Naive thymus-derived CD4-positive, alpha-beta T cell (primary cell): ENCODE results near the gene CREB3L1. TPM values are rescaled to one million over a fixed set of nuclear protein-coding genes. Genes with fewer than 3 reads are reported as not detected.

Experiments
- ATAC-seq: fragments of 150-1000 bp; cut with Tn5 transposase; 2 replicates; pipeline ENCODE4 v1.10.0; 2021; ENCODE audit warnings: mild to moderate bottlenecking, moderate library complexity
- CTCF ChIA-PET: fragments of 350-600 bp; sonication (Branson Sonifier 250); formaldehyde crosslinking; loops from one replicate; lab custom pipeline; 2021; ENCODE audit warnings: antibody characterized with exemption; lab: Charles Lee
- POLR2A ChIA-PET: fragments of 350-600 bp; sonication (Branson Sonifier 250); formaldehyde crosslinking; loops from one replicate; lab custom pipeline; 2021; ENCODE audit warnings: antibody characterized with exemption, inconsistent platforms; lab: Charles Lee
- DNase-seq, 9 donors: peaks; one replicate each; pipeline versions ENCODE4 v3.0.0 to v3.0.0-alpha.2; 2020 to 2022; ENCODE audit warnings: mixed read lengths in 1 of 9
- H3K27ac ChIP-seq: one replicate; pipeline ENCODE4 v1.7.0; 2013; ENCODE audit warnings: mild to moderate bottlenecking, low read depth, low read length, moderate library complexity
- H3K27me3 ChIP-seq, 2 donors: one replicate each; pipeline ENCODE4 v1.7.0; 2013; ENCODE audit warnings: low read length in 2 of 2, mild to moderate bottlenecking in 2 of 2, moderate library complexity in 2 of 2; ENCODE audit not compliant: control insufficient read depth in 2 of 2, insufficient read depth in 2 of 2
- H3K36me3 ChIP-seq, 3 experiments: 1 replicate in 2 of 3; 2 replicates in 1 of 3; pipeline ENCODE4 v1.7.0; 2013; ENCODE audit warnings: low read length in 3 of 3, mild to moderate bottlenecking in 3 of 3, moderate library complexity in 1 of 3; ENCODE audit not compliant: insufficient read depth in 3 of 3, control insufficient read depth in 2 of 3
- H3K4me1 ChIP-seq, 2 donors: one replicate each; pipeline ENCODE4 v1.7.0; 2013; ENCODE audit warnings: low read length in 2 of 2, mild to moderate bottlenecking in 2 of 2, moderate library complexity in 1 of 2; ENCODE audit not compliant: control insufficient read depth in 2 of 2, insufficient read depth in 2 of 2
- H3K4me3 ChIP-seq: 2 replicates; pipeline ENCODE4 v1.7.0; 2013; ENCODE audit warnings: mild to moderate bottlenecking, low read length
- H3K9me3 ChIP-seq, 3 experiments: 1 replicate in 2 of 3; 2 replicates in 1 of 3; pipeline ENCODE4 v1.7.0; 2013; ENCODE audit warnings: low read length in 3 of 3; ENCODE audit not compliant: control insufficient read depth in 2 of 3
- H3K27ac Mint-ChIP-seq, 9 donors: one replicate each; pipeline ENCODE4 v1.8.0; 2020 to 2022; ENCODE audit warnings: mixed read lengths in 9 of 9, mild to moderate bottlenecking in 8 of 9, moderate library complexity in 5 of 9, inconsistent platforms in 2 of 9
- H3K27me3 Mint-ChIP-seq, 5 donors: one replicate each; pipeline ENCODE4 v1.8.0; 2021 to 2022; ENCODE audit warnings: mixed read lengths in 5 of 5, mild to moderate bottlenecking in 1 of 5
- H3K36me3 Mint-ChIP-seq, 5 donors: one replicate each; pipeline ENCODE4 v1.8.0; 2020 to 2022; ENCODE audit warnings: mixed read lengths in 5 of 5, mild to moderate bottlenecking in 3 of 5, inconsistent platforms in 1 of 5
- H3K4me1 Mint-ChIP-seq, 7 donors: one replicate each; pipeline ENCODE4 v1.8.0; 2020 to 2022; ENCODE audit warnings: mixed read lengths in 7 of 7, mild to moderate bottlenecking in 3 of 7, inconsistent platforms in 1 of 7
- H3K4me3 Mint-ChIP-seq, 10 donors: one replicate each; pipeline ENCODE4 v1.8.0; 2020 to 2022; ENCODE audit warnings: mild to moderate bottlenecking in 10 of 10, mixed read lengths in 10 of 10, moderate library complexity in 6 of 10, inconsistent platforms in 2 of 10
- H3K9me3 Mint-ChIP-seq, 11 donors: one replicate each; pipeline ENCODE4 v1.8.0; 2020 to 2022; ENCODE audit warnings: mixed read lengths in 11 of 11, mild to moderate bottlenecking in 4 of 11, inconsistent platforms in 1 of 11, moderate library complexity in 1 of 11
- intact Hi-C, 2 donors: fragments of 100-400 bp; cut with micrococcal nuclease; formaldehyde crosslinking; loops; one replicate each; pipeline ENCODE4 v1.15.1; 2023
- polyA plus RNA-seq, 2 donors: library from polyadenylated mRNA; unstranded; fragments of 300-500 nt; fragmentation: Illumina TruSeq; gene quantifications; one replicate each; pipeline ENCODE4 v1.2.3, GENCODE V29; 2021
- total RNA-seq, 6 experiments: library from RNA in 5 of 6; stranded (reverse) in 5 of 6; gene quantifications; 1 replicate in 5 of 6; 2 replicates in 1 of 6; pipeline ENCODE4 v1.2.3 and lab custom pipeline; 2021 to 2026

CREB3L1 gene
- total and polyA plus RNA-seq, 7 experiments from 2014 or later = not detected

DNA sequence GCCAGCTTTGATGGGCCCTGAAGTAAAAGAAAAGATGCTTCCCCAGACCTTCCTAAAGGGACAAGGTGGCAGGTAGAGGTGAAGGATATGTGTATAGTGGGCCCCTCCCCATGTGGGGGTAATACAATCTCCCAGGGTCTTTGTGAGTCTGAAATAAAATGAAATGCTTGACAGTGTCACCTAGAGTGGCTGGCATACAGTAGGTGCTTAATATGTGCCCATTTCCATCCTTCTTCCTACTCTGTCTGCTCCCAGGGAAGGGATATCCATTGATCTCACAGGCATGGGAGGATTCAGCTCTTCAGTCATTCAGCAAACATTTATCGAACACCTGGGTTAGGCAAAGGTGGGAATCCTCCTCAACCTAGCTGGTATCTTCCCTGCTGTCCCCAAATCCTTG lies 6.1 kb upstream of the CREB3L1 start:
- Histone ChIP-seq H3K9me3 (no peaks in the 10 kb centered on the region), H3K27ac (no peak overlapping the region), H3K27me3 (no peaks in the 10 kb centered on the region), H3K4me1 (no peaks in the 10 kb centered on the region), H3K36me3 (no peaks in the 10 kb centered on the region), H3K4me3 (no peak overlapping the region)
- H3K4me1 Mint-ChIP-seq = peaks cover 4 to 7% (median 5%) of the 10 kb centered on the region in 7 donors
- no peak overlapping the region for H3K4me3 Mint-ChIP-seq
- no peaks in the 10 kb centered on the region for H3K36me3 Mint-ChIP-seq
- POLR2A ChIA-PET = interaction anchor here (0.6 to 0.7 kb wide), 2 partner anchors 97 to 355 kb away, joined by 3 read pairs; no protein-coding TSS in a partner anchor
- CTCF ChIA-PET = interaction anchor here (0.6 kb wide), 1 partner anchor 29 kb away, joined by 3 read pairs; no protein-coding TSS in a partner anchor
- no peak overlapping the region for H3K27ac Mint-ChIP-seq
- H3K9me3 Mint-ChIP-seq = no peaks in the 10 kb centered on the region
- intact Hi-C loops = no loop called here
- ATAC-seq (no peak), DNase-seq (no peak)
- peaks cover 3 to 21% (median 7%) of the 10 kb centered on the region in 5 donors for H3K27me3 Mint-ChIP-seq

DNA sequence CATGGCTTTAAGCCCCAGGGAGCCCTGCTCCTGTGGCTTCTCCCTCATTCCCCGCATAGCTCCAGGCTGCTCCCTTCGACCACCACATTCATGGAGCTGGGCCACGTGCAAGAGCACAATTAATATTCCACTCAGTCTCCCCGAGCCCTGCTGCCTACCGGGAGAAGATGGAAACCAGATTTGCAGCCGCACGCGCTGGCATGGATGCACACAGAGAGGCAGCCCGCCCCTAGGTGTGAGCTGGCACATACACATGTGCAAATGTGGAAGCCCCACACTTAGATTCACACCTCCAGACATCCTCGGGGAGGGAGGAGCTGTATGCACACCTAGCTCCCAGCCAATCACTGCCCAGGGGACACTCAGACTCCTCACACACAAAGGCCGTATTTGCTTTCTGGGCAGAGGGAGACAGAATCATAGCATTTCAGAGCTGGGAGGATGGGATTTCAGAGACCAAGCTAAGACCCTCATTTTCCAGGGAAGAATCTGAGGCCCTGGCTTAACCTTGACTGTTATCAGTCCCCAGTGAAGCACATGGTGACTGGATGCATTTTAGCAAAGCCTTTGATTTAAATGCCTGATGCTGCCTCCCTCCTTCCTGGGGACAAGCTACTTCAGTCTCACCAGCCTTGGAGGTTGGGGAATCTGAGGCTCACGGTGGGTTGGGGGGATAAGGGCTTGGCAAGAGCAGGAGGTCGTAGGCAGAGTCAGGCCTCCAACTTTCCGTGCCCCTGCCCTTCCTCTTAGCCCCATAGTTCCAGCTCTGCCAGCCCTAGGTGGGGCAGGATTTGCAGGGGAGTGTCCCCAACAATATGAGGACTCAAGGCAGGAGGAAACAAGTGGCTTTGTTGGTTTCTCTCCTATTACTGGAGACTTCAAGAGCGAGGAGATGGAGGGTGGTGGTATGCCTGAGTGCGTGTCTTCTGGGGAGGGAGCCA lies 5.3 kb upstream of the CREB3L1 start:
- CTCF ChIA-PET = interaction anchor here (0.7 to 1.2 kb wide), 2 partner anchors 32 to 46 kb away, joined by 4 to 6 read pairs; no protein-coding TSS in a partner anchor
- H3K27ac ChIP-seq = no peak overlapping the region
- Mint-ChIP-seq H3K27me3 (peaks cover 9 to 27% (median 14%) of the 10 kb centered on the region in 5 donors), H3K27ac (peak overlapping the region in 3 of 9 donors; percentile 0 to 86 (median 65)), H3K4me3 (no peak overlapping the region), H3K36me3 (peaks cover 0 to 2% (median 0%) of the 10 kb centered on the region in 5 donors), H3K9me3 (peaks cover 0 to 2% (median 0%) of the 10 kb centered on the region in 11 donors), H3K4me1 (peaks cover 5 to 12% (median 7%) of the 10 kb centered on the region in 7 donors)
- ATAC-seq (no peak), DNase-seq (no peak)
- no peaks in the 10 kb centered on the region for H3K36me3 ChIP-seq
- POLR2A ChIA-PET = no interaction called here
- intact Hi-C loops = no loop called here
- H3K4me1 ChIP-seq = no peaks in the 10 kb centered on the region
- H3K9me3 ChIP-seq = no peaks in the 10 kb centered on the region
- H3K4me3 ChIP-seq = no peak overlapping the region
- peaks cover 0 to under 1% of the 10 kb centered on the region in 2 donors for H3K27me3 ChIP-seq

DNA sequence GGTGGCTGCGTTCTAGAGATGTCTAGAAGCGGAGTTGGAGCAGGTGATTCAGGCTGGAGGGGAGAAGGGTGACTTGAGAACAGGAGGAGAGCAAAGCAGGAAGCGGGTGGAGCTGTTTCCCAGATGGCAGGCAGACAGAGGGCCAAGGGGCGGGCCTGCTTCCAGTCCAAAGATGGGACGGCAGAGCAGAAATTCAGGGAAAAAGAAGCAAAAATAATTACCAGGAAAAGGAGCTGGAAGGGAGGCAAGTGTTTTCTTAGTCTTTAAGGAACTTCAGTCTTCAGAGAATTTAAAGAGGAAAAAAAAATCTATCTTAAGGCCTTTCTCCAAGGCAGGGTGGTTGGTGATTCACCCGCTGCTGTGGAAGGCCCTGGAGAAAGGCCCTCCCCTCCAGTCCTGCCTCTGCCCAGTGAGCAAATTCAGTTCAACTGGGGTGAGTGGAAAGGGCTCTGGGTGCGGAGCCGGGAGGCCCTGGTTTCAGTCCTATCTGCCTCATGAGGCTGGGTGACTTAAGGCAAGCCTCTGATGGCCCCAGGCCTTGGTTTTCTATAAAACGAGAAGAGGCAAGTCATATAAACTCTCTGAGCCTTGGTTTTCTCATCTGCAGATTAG lies 4.5 kb upstream of the CREB3L1 start:
- Mint-ChIP-seq H3K27me3 (peaks cover 13 to 30% (median 18%) of the 10 kb centered on the region in 5 donors), H3K27ac (peak overlapping the region in 1 of 9 donors; percentile 86), H3K9me3 (peaks cover 0 to 2% (median 0%) of the 10 kb centered on the region in 11 donors), H3K36me3 (peaks cover 0 to 2% (median 0%) of the 10 kb centered on the region in 5 donors), H3K4me3 (no peak overlapping the region), H3K4me1 (peaks cover 5 to 17% (median 12%) of the 10 kb centered on the region in 7 donors)
- DNase-seq (no peak), ATAC-seq (no peak)
- H3K36me3 ChIP-seq = no peaks in the 10 kb centered on the region
- ChIA-PET POLR2A (no interaction called here), CTCF (interaction anchor here (0.7 to 1.2 kb wide), 2 partner anchors 33 to 45 kb away, joined by 4 to 6 read pairs; no protein-coding TSS in a partner anchor)
- intact Hi-C loops = no loop called here
- no peaks in the 10 kb centered on the region for H3K9me3 ChIP-seq
- H3K4me3 ChIP-seq = no peak overlapping the region
- H3K4me1 ChIP-seq = peaks cover 0 to 4% of the 10 kb centered on the region in 2 donors
- H3K27ac ChIP-seq = no peak overlapping the region
- peaks cover 0 to 4% of the 10 kb centered on the region in 2 donors for H3K27me3 ChIP-seq

DNA sequence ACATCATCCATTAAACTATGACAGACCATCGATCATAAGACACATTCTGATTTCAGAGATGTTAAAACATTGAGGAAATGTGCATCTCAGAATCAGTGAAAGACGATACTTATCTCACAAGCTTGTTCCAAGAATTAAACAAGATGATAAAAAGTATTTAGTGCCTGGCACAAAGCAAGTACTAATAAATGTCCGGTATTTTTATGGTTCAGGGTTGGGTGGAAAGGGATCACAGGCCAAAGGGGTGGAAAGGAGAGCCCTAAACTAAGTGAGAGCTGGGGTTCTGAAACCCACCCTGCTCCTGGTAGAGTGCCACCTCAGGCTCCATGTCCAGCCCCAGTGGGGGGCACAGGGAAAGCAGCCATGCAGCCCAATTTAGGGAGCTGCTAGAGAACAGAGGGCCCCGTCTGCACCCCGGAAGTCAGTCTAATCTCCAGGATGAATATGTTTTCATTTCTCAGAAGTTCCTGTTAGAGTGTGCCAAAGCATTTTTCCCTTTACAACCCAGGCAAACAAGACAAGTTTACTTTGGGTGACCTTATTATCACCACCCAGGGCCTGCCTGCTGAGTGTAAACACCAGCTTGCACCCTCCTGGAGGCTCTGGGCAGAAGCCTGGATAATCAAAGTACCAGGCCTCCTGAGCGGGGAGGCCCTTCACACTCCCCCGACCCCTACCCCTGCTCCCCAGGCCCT lies 3.8 kb upstream of the CREB3L1 start:
- no peaks in the 10 kb centered on the region for H3K36me3 ChIP-seq
- H3K4me3 Mint-ChIP-seq = no peak overlapping the region
- DNase-seq (no peak), ATAC-seq (no peak)
- peaks cover 0 to 8% of the 10 kb centered on the region in 2 donors for H3K4me1 ChIP-seq
- peaks cover 15 to 36% (median 20%) of the 10 kb centered on the region in 5 donors for H3K27me3 Mint-ChIP-seq
- intact Hi-C loops = no loop called here
- no peak overlapping the region for H3K27ac ChIP-seq
- peaks cover 5 to 22% (median 12%) of the 10 kb centered on the region in 7 donors for H3K4me1 Mint-ChIP-seq
- peaks cover 0 to 2% (median 0%) of the 10 kb centered on the region in 5 donors for H3K36me3 Mint-ChIP-seq
- no peak overlapping the region for H3K4me3 ChIP-seq
- no peaks in the 10 kb centered on the region for H3K9me3 ChIP-seq
- H3K27me3 ChIP-seq = peaks cover 0 to 11% of the 10 kb centered on the region in 2 donors
- POLR2A ChIA-PET = no interaction called here
- peak overlapping the region in 1 of 9 donors; percentile 62 for H3K27ac Mint-ChIP-seq
- H3K9me3 Mint-ChIP-seq = peaks cover 0 to 2% (median 0%) of the 10 kb centered on the region in 11 donors
- CTCF ChIA-PET = interaction anchor here (0.6 to 1.2 kb wide), 2 partner anchors 34 to 40 kb away, joined by 3 to 4 read pairs; no protein-coding TSS in a partner anchor

DNA sequence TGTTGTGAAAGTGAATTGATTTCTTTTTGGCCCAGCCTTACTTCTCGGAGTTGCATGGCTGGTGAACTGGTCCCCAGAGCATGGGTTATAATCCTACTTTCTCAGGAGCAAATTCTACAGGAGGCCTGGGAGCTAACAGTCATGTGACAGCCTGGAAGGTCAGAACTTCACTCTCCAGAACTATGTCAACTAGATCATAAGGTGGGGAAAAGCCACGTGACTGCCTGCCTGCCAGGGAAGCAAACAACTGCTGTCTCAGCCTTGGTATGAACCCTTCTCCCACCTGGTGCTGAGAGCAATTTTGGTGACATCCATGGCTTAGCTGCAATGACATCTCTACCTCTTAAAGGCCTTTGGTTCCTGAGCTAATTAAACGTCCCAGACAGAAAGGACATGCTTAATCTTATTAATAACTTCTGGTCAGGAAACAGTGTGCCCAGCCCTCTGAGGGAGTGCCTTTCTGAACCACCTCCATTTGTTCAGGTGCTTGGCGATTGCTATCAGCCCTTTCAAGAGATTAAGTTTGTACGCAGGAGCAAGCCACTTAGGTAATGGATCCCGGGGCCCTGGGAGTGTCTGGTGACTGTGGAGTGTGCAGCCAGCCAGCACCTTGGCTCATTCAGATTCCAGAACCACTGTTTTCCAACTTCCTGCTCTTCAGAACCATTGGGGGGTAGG lies 1.4 kb upstream of the CREB3L1 start:
- H3K36me3 ChIP-seq = no peaks in the 10 kb centered on the region
- H3K27me3 ChIP-seq = peaks cover 0 to 18% of the 10 kb centered on the region in 2 donors
- DNase-seq (no peak), ATAC-seq (no peak)
- Mint-ChIP-seq H3K4me1 (peaks cover 5 to 31% (median 14%) of the 10 kb centered on the region in 7 donors), H3K27ac (no peak overlapping the region), H3K9me3 (peaks cover 0 to 2% (median 0%) of the 10 kb centered on the region in 11 donors), H3K36me3 (peaks cover 0 to 2% (median 0%) of the 10 kb centered on the region in 5 donors), H3K27me3 (peaks cover 28 to 48% (median 32%) of the 10 kb centered on the region in 5 donors), H3K4me3 (peak overlapping the region in 3 of 10 donors; percentile 51 to 77 (median 69))
- no peak overlapping the region for H3K27ac ChIP-seq
- intact Hi-C loops = loop anchor here in 1 of 2 donors (2.0 kb wide), 1 partner anchor 19 kb away; no protein-coding TSS in a partner anchor
- no peak overlapping the region for H3K4me3 ChIP-seq
- POLR2A ChIA-PET = no interaction called here
- peaks cover 0 to 8% of the 10 kb centered on the region in 2 donors for H3K4me1 ChIP-seq
- CTCF ChIA-PET = no interaction called here
- no peaks in the 10 kb centered on the region for H3K9me3 ChIP-seq
